HG02970 (cell line): ENCODE data around the gene TTLL8.
"Not testable (repeated sequence)": the region's sequence is repeated elsewhere in the genome, so short reads cannot be mapped to it uniquely, and the experiment has no call there.

Experiments
- ATAC-seq: cut with Tn5 transposase; IDR thresholded peaks from one replicate; pipeline ENCODE4 v1.9.1; 2021; ENCODE audit warnings: mild to moderate bottlenecking, moderate library complexity, moderate number of reproducible peaks; ENCODE audit not compliant: unreplicated experiment, low FRiP score

The TTLL8 gene

DNA sequence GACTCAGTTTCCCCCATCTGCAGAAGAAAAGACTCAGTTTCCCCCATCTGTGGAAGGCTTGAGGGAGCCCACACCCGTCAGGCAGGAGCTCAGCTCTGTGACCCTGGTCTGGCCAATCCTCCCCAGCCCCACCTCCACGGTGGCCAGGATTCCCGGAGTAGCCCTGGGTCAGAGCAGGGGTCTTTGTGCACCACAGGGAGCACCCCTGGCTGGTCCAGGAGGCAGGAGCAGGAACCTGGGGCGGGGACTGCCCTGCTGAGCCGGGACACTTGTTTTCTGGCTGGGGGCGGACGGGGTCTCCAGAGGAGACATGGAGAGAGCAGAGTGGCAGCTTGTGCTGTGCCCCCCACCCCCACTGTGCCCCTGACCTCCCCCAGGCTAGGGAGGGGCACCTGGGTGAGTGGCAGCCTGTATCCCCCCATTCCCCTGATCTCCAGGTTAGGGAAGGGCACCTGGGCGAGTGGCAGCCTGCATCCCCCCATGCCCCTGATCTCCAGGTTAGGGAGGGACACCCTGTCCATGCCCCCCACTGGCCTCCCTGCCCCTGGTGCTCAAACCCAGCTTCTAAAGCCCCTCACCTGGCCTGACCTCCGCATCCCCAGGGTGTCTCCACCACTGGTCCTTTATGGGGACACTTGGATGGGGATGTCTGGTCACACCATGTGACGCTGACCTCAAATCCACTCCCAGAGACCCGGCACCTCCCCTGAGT lies 64.3 kb downstream of the TTLL8 start:
- ATAC-seq, result no peak

DNA sequence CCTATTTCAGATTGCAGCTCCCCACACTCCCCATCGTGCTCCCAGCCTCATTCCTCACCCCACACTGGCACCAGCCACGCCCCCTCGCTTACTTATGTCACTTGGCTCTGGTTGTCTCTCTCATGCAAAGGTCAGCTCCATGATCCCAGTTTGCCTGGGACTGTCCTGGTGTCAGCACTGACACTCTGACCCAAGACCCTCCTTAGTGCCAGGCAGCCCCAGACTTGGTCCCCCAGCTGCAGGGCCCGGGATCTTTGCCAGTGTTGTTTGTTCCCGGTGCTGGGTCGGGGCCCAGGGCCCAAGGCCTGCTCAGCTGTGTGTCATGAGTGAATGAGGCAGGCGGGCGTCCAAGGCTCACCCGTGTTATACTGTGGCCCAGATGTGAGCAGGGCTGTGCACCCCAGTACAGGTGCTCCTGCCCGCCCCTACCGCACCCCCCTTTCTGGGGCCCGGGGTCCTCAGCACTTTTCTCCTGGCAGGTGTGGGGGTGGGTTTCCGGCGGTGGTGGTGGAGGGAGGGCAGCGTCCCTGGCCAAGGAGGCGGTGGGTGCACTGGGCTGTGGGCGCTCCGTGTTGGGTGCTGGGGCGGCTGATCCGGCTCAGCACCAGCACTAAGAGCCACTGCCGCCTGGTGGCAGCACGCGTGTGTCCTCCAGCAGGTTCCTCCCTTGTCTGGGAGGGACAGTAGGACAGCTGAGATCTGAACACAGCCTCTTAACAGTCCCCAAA lies 65.0 kb downstream of the TTLL8 start:
- no peak for ATAC-seq

DNA sequence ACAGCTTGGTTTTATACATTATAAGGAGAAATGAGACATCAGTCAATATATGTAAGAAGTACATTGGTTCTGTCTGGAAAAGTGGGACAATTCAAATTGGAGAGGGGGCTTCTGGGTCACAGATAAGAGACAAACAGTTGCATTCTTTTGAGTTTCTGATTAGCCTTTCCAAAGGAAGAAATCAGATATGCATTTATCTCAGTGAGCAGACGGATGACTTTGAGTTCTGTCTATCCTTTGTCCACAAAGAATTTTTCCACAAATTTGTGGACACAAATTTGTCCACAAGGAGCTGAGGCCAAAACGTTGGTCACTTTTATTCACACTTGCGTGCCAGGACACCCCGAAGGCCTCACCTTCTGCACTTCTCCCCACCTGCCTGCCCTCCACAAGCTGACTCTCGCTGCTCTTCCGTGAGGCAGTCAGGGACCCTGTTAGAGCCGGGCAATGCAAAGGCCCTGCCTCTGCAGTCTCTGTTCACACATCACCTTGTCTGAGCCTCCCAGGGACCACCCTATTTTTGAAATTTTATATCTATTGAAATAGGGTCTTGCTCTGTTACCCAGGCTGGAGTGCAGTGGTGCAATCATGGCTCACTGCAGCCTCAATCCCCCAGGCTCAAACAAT lies 66.1 kb downstream of the TTLL8 start:
- no peak for ATAC-seq

DNA sequence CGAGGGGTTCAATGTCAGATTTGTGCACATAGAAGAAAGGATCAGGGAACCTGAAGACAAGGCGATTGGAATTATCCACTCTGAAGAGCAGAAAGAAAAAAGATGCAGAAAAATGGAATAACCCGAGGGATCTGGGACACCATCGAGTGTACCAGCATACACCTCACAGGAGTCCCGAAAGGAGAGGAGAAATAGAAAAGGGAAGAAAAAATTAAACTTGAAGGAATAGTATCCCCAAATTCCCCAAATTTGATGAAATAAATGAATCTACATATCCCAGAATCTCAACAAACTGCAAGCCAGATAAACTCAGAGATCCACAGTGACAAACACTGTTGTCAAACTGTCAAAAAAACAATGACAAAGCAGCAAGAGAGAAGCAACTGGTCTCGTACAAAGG lies 66.9 kb downstream of the TTLL8 start:
- no peak for ATAC-seq

DNA sequence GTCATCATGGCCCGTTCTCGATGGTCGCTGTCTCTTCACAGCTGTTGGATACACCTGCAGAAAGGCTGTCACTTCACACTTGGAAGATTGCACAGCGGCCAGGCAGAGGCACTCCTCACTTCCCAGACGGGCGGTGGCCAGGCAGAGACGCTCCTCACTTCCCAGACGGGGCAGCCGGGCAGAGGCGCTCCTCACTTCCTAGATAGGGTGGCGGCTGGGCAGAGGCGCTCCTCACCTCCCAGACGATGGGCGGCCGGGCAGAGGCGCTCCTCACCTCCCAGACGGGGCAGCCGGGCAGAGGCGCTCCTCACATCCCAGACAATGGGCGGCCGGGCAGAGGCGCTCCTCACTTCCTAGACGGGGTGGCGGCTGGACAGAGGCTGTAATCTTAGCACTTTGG lies 68.3 kb downstream of the TTLL8 start:
- ATAC-seq, result not testable (repeated sequence)

DNA sequence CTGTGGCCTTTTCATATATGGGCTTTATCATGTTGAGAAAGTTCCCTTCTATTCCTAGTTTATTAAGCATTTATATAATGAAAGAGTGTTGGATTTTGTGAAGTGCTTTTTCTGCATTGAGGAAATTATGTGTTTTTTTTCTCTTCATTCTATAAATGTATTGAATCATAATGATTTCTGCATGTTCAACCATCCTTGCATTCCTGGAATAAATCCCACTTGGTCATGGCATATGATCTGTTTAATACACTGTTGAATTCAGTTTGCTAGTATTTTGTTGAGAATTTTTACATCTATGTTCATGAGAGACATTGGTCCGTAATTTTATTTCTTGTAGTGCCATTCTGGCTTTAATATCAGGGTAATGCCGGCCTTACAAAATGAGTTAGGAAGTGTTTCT lies 71.8 kb downstream of the TTLL8 start:
- ATAC-seq, result no peak

DNA sequence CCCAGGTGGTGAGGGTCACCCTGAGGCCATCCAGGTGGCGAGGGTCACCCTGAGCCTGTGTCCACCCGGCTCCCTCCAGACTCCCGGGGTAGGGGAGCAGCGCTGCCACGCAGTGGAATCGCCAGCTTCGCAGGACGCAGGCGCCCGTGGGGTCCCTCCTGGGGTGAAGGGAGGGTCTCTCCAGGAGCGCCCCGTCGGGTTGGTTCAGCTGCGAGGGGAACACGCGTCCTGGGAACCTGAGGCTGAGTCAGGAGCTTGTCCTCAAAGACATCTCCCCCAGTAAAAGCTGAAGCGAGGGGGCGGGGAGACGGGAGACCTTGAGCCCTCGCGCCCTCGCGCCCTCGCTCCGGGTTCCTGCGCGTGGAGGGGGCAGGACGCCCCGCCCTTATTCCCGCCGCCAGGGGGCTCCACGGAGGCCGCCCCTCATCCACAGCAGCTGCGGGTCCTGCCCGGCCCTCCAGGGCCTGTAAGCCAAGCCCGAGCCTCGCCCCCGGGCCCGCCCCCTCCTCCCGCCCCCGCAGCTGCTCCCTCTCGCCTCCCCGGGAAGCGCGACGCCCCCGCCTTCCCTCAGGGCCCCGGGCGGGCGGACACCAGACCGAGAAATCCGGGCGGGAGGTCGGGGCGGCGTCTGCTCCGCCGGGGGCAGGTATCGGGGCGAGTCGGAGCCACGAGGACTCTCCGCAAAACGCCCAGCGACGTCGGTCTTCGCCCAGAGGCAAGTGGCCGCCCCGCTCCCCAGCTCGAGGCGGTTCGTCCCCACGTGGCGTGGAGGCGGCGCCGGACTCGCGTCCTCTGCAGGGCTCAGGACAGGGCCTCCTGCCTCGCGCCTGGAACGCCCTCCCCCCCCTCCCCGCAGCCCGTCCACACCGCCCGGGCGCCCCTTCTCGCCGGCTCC lies 74.7 kb downstream of the TTLL8 start:
- ATAC-seq, result no peak

DNA sequence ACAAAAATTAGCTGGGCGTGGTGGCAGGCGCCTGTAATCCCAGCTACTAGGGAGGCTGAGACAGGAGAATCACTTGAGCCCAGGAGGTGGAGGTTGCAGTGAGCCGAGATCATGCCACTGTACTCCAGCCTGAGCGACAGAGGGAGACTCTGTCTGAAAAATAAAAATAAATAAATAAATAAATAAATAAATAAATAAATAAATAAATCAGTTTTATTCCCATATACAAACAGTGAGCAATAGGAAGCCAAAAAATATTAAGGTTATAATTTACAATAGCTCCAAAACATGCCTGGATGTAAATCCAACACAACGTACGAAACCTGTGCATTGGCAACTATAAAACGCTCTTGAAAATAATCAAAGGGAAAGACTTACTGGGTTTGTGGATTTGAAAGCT lies 76.3 kb downstream of the TTLL8 start:
- not testable (repeated sequence) for ATAC-seq

DNA sequence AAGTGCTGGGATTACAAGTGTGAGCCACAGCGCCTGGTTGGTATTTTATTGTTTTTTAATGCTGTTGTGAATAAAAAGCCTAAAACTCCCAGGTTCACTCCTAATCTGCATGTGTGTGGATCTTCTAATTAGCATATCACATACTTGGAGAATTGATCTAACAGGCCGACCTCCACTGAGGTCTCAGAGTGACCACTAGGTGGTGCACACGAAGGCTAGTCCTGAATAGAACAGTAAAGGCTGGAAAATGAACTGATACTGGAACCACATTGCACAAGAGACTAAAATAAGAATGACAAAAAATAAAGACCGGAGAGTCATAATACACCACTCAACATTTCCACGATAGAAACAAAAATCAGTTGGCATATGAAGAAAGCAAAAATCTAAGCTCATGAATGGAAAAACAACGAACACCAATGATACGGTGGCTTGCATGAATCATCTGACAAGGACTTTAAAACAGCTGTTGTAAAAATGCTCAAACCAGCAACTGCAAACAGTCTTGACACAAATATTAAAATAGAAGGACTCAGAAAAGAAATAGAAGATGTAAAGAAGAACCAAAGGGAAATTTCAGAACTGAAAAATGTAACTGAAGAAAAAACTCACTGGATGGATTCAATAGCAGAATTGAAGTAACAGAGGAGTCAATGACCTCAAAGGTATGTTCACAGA lies 78.4 kb downstream of the TTLL8 start:
- no peak for ATAC-seq

DNA sequence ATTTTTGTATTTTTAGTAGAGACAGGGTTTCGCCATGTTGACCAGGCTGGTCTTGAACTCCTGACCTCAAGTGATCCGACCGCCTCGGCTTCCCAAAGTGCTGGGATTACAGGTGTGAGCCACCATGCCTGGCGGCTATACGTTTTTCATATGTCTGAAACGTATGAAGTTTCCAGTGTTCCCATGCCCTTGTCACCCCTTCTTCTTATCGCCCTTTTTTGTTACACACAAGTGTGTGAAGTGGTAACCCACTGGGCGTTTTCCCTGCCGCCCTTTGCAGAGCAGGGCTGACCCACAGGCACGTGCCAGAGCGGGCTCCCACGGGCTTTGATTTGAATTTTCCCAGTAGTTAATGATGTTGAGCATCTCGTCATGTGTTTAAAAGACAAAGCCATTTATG lies 80.5 kb downstream of the TTLL8 start:
- no peak for ATAC-seq

DNA sequence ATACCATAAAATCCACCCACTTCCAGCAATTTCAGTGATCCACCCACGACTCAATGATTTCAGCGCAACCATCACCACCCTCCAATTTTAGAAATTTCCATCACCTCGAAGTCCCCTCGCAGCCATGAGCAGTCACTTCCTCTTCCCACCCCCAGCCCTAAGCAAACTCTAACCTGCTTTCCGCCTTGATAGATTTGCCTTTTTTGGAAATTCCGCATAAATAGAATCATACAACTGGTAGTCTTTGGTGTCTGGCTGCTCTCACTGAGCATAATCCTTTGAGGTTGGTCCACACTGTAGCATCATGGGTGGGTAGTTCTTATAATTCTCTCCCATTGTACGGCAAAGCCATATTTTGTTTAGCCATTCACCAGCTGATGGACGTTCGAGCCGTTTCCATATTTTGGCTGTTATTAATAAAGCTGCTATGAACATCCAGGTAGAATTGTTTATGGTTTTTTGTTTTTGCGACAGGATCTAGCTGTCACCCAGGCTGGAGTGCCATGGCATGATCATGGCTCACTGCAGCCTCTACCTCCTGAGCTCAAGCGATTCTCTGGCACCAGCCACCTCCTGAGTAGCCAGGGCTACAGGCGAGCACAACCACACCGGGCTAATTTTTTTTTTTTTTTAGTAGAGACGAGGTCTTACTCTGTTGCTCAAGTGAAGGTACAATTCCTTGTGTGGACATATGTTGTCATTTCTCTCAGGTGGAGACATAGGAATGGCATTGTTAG lies 81.5 kb downstream of the TTLL8 start:
- no peak for ATAC-seq

DNA sequence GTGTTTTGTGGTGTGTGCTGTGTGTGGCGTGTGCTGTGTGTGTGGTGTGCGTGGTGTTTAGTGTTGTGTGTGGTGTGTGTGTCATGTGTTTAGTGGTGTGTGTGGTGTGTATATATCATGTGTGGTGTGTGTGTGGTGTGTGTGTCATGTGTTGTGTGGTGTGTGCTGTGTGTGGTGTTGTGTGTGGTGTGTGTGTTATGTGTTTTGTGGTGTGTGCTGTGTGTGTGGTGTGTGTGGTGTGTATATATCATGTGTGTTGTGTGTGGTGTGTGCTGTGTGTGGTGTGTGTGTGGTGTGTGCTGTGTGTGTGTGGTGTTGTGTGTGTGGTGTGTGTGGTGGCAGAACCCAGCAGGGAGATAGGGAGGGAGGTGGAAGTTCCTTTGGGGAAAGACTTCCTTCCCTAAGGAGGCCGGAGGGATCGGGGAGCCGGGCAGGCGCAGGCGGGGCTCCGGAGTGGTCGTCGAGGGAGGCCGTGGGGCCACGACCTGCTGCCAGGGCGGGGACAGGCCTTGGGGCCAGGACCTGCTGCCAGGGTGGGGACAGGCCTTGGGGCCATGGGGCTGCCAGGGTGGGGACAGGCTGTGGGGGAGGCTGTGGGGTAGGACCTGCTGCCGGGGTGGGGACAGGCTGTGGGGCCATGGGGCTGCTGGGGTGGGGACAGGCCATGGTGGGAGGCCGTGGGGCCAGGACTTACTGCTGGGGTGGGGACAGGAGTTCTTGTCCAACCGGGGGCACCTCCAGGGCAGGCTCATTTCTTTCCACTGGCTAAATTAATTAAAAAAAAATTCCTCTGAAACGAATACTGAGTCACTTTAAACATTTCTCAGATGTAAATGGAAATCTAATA lies 82.3 kb downstream of the TTLL8 start:
- ATAC-seq, result no peak

DNA sequence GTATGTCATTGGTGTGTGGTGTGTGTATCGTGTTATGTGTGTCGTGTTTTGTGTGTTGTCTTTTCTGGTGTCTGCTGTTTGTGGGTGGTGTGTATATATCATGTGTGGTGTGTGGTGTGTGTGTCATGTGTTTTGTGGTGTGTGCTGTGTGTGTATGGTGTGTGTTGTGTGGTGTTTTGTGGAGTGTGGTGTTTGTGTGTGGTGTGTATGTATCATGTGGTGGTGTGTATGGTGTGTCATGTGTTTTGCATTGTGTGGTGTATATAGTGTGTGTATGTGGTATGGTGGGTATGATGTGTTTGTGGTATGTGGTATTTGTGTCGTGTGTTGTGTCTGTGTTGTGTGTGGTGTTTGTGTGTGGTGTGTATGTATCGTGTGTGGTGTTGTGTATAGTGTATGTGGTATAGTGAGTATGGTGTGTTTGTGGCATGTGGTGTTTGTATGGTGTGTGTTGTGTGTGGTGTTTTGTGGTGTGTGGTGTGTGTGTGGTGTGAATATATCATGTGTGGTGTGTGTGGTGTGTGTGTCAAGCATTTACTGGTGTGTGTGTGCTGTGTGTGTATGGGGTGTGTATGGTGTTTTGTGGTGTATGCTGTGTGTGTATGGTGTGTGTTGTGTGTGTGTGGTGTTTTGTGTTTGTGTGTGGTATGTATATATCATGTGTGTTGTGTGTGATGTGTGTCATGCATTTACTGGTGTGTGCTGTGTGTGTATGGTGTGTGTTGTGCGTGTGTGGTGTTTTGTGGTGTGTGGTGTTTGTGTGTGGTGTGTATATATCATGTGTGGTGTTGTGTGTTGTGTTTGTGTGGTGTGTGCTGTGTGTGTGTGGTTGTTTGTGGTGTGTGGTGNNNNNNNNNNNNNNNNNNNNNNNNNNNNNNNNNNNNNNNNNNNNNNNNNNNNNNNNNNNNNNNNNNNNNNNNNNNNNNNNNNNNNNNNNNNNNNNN lies 84.8 kb downstream of the TTLL8 start:
- no peak for ATAC-seq

DNA sequence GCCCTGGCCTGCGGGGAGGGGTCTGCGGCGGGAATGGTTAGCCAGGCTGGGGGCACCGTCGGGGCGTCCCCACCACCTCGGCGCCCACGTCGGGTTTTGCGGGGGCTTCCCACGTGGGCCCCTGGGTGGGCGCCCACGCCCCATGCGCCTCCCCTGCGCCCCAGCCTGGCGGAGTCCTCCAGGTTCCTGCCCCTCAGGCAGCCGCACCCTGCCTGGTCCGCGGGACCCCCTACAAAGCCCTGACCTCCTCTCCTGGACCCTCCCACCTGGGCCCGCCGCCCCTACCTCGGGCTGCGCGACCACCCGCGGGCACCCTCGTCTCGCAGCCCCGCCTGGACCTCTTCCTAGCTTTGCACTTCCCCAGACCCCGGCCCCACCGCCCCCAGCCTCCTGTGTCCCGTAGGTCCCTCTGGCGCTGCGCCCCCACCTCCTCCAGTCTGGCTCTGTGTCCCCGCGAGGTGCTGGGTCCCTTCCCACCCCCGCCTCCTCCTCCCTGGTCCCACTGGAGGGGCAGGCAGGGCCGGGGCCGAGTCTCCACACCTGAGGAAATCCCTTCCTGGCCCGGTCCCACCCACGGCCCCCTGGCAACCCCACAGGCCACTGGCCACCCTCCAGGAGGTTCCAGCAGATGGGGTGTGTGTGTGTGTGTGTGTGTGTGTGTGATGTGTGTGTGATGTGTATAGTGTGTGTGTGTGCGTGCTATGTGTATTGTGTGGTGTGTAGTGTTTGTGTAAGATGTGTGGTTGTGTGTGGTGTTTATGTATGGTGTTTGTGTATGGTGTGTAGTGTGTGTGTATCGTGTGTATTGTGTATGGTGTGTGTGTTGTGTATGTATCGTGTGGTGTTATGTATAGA lies 85.7 kb downstream of the TTLL8 start:
- no peak for ATAC-seq

DNA sequence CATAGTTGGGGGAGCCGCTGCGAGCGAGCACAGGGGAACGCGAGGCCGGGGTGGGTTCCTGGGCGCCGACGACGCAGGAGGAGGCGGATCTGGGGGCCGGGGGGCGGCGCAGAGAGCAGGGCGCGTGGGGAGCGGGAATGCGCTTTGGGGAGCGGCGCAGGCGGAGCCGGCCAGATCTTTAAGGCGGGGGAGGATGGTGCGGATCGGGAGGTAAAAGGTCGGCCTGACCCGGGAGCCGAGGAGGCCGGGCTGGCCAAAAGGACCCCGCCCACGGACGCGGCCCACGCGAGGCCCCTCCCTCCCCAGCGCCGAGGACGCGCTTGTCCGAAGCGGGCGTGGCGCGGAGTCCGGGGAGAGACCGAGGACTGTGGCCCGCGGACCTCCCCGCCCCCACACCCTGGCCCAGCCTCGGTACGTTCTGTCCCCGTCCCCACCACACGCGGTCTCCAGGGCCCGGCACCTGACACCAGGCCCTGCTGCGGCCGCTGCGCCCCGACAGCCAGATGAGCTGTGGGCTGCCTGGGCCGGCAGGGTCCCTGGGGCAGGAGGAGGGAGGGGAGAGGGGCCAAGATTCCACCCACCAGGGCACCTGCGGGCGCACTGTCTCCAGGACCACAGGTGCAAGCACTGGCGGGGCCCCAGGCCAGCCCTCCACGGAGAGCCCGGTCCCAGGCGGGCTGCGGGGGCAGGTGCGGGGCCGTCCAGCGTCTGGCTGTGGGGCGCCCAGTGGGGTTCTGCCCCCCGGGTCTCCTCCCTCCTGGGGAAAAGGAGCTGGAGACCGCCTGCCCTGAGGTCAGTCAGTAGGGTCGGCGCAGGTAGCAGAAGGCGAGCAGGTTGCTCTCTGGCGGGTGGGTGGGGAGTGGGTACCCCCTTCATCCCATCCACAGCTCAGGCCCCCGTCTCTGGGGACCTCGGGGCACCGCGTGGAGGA lies 86.6 kb downstream of the TTLL8 start:
- ATAC-seq, result peak; percentile 25
